ENCODE data around the gene ZFC3H1.

- TF ChIP-seq CREB5 (CRISPR knock-in tag; IDR thresholded peaks at IDR 0.05; ENCODE audit: low read depth) (no peak), ARNTL (CRISPR knock-in tag; IDR thresholded peaks at IDR 0.05; ENCODE audit: borderline replicate concordance, low read depth) (no peak)
Observed at GRCh38 chr12:71671816-71672215, 8.2 kb upstream of the ZFC3H1 start.

All from SK-N-SH treated with all-trans-retinoic acid at 6 μM for 48 hours (cell line).